Stimulated activated CD4-positive, alpha-beta T cell treated with anti-CD3 and anti-CD28 coated beads, Interleukin-12 subunit alpha, Interleukin-12 subunit beta, amount 100 ng/mL, for 24 hours (primary cell): ENCODE data around the gene MAGI2.
"Not testable (repeated sequence)": the region's sequence is repeated elsewhere in the genome, so short reads cannot be mapped to it uniquely, and the experiment has no call there.

Experiments used
- DNase-seq, 2 experiments: peaks; one replicate each; pipeline ENCODE4 v3.0.0-alpha.2; 2020; ENCODE audit warnings: low read depth in 2 of 2

MAGI2 gene

GRCh38 chr7:79159040-79159664 lies 294.3 kb downstream of the MAGI2 start:
- DNase-seq, result no peak

- DNase-seq, result no peak
Observed at GRCh38 chr7:79157281-79157680, 296.2 kb downstream of the MAGI2 start.

- no peak for DNase-seq
Observed at GRCh38 chr7:79149831-79150230, 303.6 kb downstream of the MAGI2 start.

GRCh38 chr7:79142706-79143105 lies 310.8 kb downstream of the MAGI2 start:
- no peak for DNase-seq

- DNase-seq, result no peak
Observed at GRCh38 chr7:79141252-79141651, 312.2 kb downstream of the MAGI2 start.

GRCh38 chr7:79137942-79138341 lies 315.5 kb downstream of the MAGI2 start:
- DNase-seq, result no peak

- no peak for DNase-seq
Observed at GRCh38 chr7:79132844-79133451, 320.5 kb downstream of the MAGI2 start.

GRCh38 chr7:79130715-79131114 lies 322.8 kb downstream of the MAGI2 start:
- no peak for DNase-seq

GRCh38 chr7:79124331-79124730 lies 329.1 kb downstream of the MAGI2 start:
- DNase-seq, result no peak

- DNase-seq, result no peak
Observed at GRCh38 chr7:79118143-79118542, 335.3 kb downstream of the MAGI2 start.

GRCh38 chr7:79096361-79096805 lies 357.1 kb downstream of the MAGI2 start:
- DNase-seq, result no peak

GRCh38 chr7:79093421-79093820 lies 360.0 kb downstream of the MAGI2 start:
- no peak for DNase-seq

GRCh38 chr7:79091661-79092060 lies 361.8 kb downstream of the MAGI2 start:
- no peak for DNase-seq

- no peak for DNase-seq
Observed at GRCh38 chr7:79091011-79091410, 362.5 kb downstream of the MAGI2 start.

GRCh38 chr7:79090543-79090942 lies 362.9 kb downstream of the MAGI2 start:
- DNase-seq, result no peak

GRCh38 chr7:79084423-79084822 lies 369.0 kb downstream of the MAGI2 start:
- no peak for DNase-seq

GRCh38 chr7:79079919-79080554 lies 373.4 kb downstream of the MAGI2 start:
- DNase-seq, result no peak

- DNase-seq, result no peak
Observed at GRCh38 chr7:79078273-79078672, 375.2 kb downstream of the MAGI2 start.

- DNase-seq, result not testable (repeated sequence)
Observed at GRCh38 chr7:79071187-79071586, 382.3 kb downstream of the MAGI2 start.

- no peak for DNase-seq
Observed at GRCh38 chr7:79064187-79064823, 389.2 kb downstream of the MAGI2 start.

- DNase-seq, result no peak
Observed at GRCh38 chr7:79063019-79063698, 390.3 kb downstream of the MAGI2 start.

GRCh38 chr7:79060498-79060897 lies 393.0 kb downstream of the MAGI2 start:
- no peak for DNase-seq
